Fibroblast of lung (primary cell): ENCODE measurements around the gene TOPAZ1.

Experiments used
- EZH2 ChIP-seq: IDR thresholded peaks from 2 replicates; pipeline ENCODE4 v1.5.1; 2012; ENCODE audit warnings: low read length, control low read depth, mild to moderate bottlenecking; ENCODE audit errors: missing control alignments
- TF ChIP-seq, protein P1 (sequence below), 2 donors: IDR thresholded peaks in 1 of 2; conservative IDR thresholded peaks in 1 of 2; 1 replicate in 1 of 2; 2 replicates in 1 of 2; pipeline ENCODE4 v1.5.1; 2011 to 2012; ENCODE audit warnings: low read length in 2 of 2, control low read depth in 1 of 2, inconsistent platforms in 1 of 2, low read depth in 1 of 2, mild to moderate bottlenecking in 1 of 2

DNA sequence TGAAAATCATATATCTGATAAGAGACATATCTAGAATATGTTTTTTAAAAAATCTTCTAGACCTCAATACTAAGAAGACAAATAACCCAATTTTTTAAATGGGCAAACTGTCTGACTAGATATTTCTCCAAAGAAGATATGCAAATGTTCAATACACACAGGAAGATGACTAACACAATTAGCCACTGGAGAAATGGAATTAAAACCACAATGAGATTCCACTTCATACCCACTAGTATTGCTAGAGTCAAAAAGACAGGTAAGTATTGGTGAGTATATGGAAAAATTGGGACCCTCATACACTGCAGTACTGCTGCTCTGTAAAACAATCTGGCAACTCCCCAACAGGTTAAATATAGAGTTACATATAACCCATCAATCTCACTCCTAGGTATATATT is 33.1 kb upstream of the TOPAZ1 start:
- TF ChIP-seq, protein P1, sequence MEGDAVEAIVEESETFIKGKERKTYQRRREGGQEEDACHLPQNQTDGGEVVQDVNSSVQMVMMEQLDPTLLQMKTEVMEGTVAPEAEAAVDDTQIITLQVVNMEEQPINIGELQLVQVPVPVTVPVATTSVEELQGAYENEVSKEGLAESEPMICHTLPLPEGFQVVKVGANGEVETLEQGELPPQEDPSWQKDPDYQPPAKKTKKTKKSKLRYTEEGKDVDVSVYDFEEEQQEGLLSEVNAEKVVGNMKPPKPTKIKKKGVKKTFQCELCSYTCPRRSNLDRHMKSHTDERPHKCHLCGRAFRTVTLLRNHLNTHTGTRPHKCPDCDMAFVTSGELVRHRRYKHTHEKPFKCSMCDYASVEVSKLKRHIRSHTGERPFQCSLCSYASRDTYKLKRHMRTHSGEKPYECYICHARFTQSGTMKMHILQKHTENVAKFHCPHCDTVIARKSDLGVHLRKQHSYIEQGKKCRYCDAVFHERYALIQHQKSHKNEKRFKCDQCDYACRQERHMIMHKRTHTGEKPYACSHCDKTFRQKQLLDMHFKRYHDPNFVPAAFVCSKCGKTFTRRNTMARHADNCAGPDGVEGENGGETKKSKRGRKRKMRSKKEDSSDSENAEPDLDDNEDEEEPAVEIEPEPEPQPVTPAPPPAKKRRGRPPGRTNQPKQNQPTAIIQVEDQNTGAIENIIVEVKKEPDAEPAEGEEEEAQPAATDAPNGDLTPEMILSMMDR (conservative IDR thresholded peaks at IDR 0.05 in 1 of 2, IDR thresholded peaks at IDR 0.05 in 1 of 2; ENCODE audit: low read depth in 1 of 2, low read length in 2 of 2): no peak
- no peak for TF ChIP-seq EZH2
